ENCODE results near the gene RAB11FIP3.
A peak's percentile ranks its signal among the peaks of the same experiment; 100 is the strongest.
"Not testable (repeated sequence)": the region's sequence is repeated elsewhere in the genome, so short reads cannot be mapped to it uniquely, and the experiment has no call there.

Gene RAB11FIP3

GRCh38 chr16:407253-407652 is 18.2 kb upstream of the RAB11FIP3 start:
- no peaks in the 10 kb centered on the region for H3K9me3 ChIP-seq (ENCODE audit: control insufficient read depth, insufficient read depth, low read length)
- H3K36me3 ChIP-seq (ENCODE audit: control insufficient read depth, insufficient read depth, low read length), result peaks cover 17% of the 10 kb centered on the region; the same call in 1 of the 2 replicates
- no peak overlapping the region for H3K27ac ChIP-seq (ENCODE audit: low read depth, low read length)
- H3K9ac ChIP-seq (ENCODE audit: low read depth, low read length), result no peak overlapping the region
- no peaks in the 10 kb centered on the region for H3K27me3 ChIP-seq (ENCODE audit: control insufficient read depth, insufficient read depth, low read length)
- no peak overlapping the region for H3K4me3 ChIP-seq (ENCODE audit: low read depth, low read length)
- no peaks in the 10 kb centered on the region for H3K4me1 ChIP-seq (ENCODE audit: control insufficient read depth, insufficient read depth, low read length)

GRCh38 chr16:410516-411178 is 14.8 kb upstream of the RAB11FIP3 start:
- Histone ChIP-seq H3K4me1 (ENCODE audit: control insufficient read depth, insufficient read depth, low read length) (no peaks in the 10 kb centered on the region), H3K36me3 (ENCODE audit: control insufficient read depth, insufficient read depth, low read length) (peaks cover 17% of the 10 kb centered on the region; the same call in 1 of the 2 replicates), H3K9ac (ENCODE audit: low read depth, low read length) (no peak overlapping the region), H3K27ac (ENCODE audit: low read depth, low read length) (no peak overlapping the region), H3K27me3 (ENCODE audit: control insufficient read depth, insufficient read depth, low read length) (no peaks in the 10 kb centered on the region), H3K9me3 (ENCODE audit: control insufficient read depth, insufficient read depth, low read length) (no peaks in the 10 kb centered on the region), H3K4me3 (ENCODE audit: low read depth, low read length) (no peak overlapping the region)

- Histone ChIP-seq H3K9ac (ENCODE audit: low read depth, low read length) (no peak overlapping the region), H3K36me3 (ENCODE audit: control insufficient read depth, insufficient read depth, low read length) (peaks cover 17% of the 10 kb centered on the region; the same call in 1 of the 2 replicates), H3K27ac (ENCODE audit: low read depth, low read length) (no peak overlapping the region)
These were observed 13.7 kb upstream of the RAB11FIP3 start for GRCh38 chr16:411576-412265.

GRCh38 chr16:414395-415169 is 10.9 kb upstream of the RAB11FIP3 start:
- H3K27ac ChIP-seq (ENCODE audit: low read depth, low read length), result no peak overlapping the region
- no peaks in the 10 kb centered on the region for H3K27me3 ChIP-seq (ENCODE audit: control insufficient read depth, insufficient read depth, low read length)
- no peak overlapping the region for H3K9ac ChIP-seq (ENCODE audit: low read depth, low read length)
- H3K36me3 ChIP-seq (ENCODE audit: control insufficient read depth, insufficient read depth, low read length), result peaks cover 17% of the 10 kb centered on the region; the same call in 1 of the 2 replicates
- H3K4me1 ChIP-seq (ENCODE audit: control insufficient read depth, insufficient read depth, low read length), result no peaks in the 10 kb centered on the region
- no peaks in the 10 kb centered on the region for H3K9me3 ChIP-seq (ENCODE audit: control insufficient read depth, insufficient read depth, low read length)
- H3K4me3 ChIP-seq (ENCODE audit: low read depth, low read length), result no peak overlapping the region

More at GRCh38 chr16:411576-412265, 13.7 kb upstream of the RAB11FIP3 start:
- H3K9me3 ChIP-seq (ENCODE audit: control insufficient read depth, insufficient read depth, low read length), result no peaks in the 10 kb centered on the region
- H3K4me1 ChIP-seq (ENCODE audit: control insufficient read depth, insufficient read depth, low read length), result no peaks in the 10 kb centered on the region
- H3K27me3 ChIP-seq (ENCODE audit: control insufficient read depth, insufficient read depth, low read length), result no peaks in the 10 kb centered on the region
- no peak overlapping the region for H3K4me3 ChIP-seq (ENCODE audit: low read depth, low read length)

GRCh38 chr16:415170-415498 is 10.3 kb upstream of the RAB11FIP3 start:
- peaks cover 17% of the 10 kb centered on the region; the same call in 1 of the 2 replicates for H3K36me3 ChIP-seq (ENCODE audit: control insufficient read depth, insufficient read depth, low read length)
- H3K9me3 ChIP-seq (ENCODE audit: control insufficient read depth, insufficient read depth, low read length); H3K27me3 ChIP-seq (ENCODE audit: control insufficient read depth, insufficient read depth, low read length); H3K4me3 ChIP-seq (ENCODE audit: low read depth, low read length); H3K4me1 ChIP-seq (ENCODE audit: control insufficient read depth, insufficient read depth, low read length); H3K9ac ChIP-seq (ENCODE audit: low read depth, low read length); H3K27ac ChIP-seq (ENCODE audit: low read depth, low read length): not testable (repeated sequence)

- not testable (repeated sequence) for H3K9ac ChIP-seq (ENCODE audit: low read depth, low read length); H3K9me3 ChIP-seq (ENCODE audit: control insufficient read depth, insufficient read depth, low read length); H3K27ac ChIP-seq (ENCODE audit: low read depth, low read length); H3K4me1 ChIP-seq (ENCODE audit: control insufficient read depth, insufficient read depth, low read length); H3K36me3 ChIP-seq (ENCODE audit: control insufficient read depth, insufficient read depth, low read length); H3K4me3 ChIP-seq (ENCODE audit: low read depth, low read length)
- H3K27me3 ChIP-seq (ENCODE audit: control insufficient read depth, insufficient read depth, low read length), result peaks cover 30% of the 10 kb centered on the region
These were observed 3.3 kb upstream of the RAB11FIP3 start for GRCh38 chr16:422179-422578.

GRCh38 chr16:424033-424622 is 1.3 kb upstream of the RAB11FIP3 start:
- no peak overlapping the region for H3K9ac ChIP-seq (ENCODE audit: low read depth, low read length)
- no peak overlapping the region for H3K27ac ChIP-seq (ENCODE audit: low read depth, low read length)
- no peaks in the 10 kb centered on the region for H3K9me3 ChIP-seq (ENCODE audit: control insufficient read depth, insufficient read depth, low read length)
- H3K36me3 ChIP-seq (ENCODE audit: control insufficient read depth, insufficient read depth, low read length), result 0 out of 2 replicates have a peak, but pooled peaks cover 5% of the 10 kb centered on the region
- H3K4me1 ChIP-seq (ENCODE audit: control insufficient read depth, insufficient read depth, low read length), result peaks cover 8% of the 10 kb centered on the region
- no peak overlapping the region; the same call in 1 of the 2 replicates for H3K4me3 ChIP-seq (ENCODE audit: low read depth, low read length)
- peaks cover 33% of the 10 kb centered on the region for H3K27me3 ChIP-seq (ENCODE audit: control insufficient read depth, insufficient read depth, low read length)

- Histone ChIP-seq H3K4me1 (ENCODE audit: control insufficient read depth, insufficient read depth, low read length) (peaks cover 8% of the 10 kb centered on the region), H3K27me3 (ENCODE audit: control insufficient read depth, insufficient read depth, low read length) (peaks cover 33% of the 10 kb centered on the region), H3K36me3 (ENCODE audit: control insufficient read depth, insufficient read depth, low read length) (0 out of 2 replicates have a peak, but pooled peaks cover 7% of the 10 kb centered on the region), H3K27ac (ENCODE audit: low read depth, low read length) (no peak overlapping the region), H3K9ac (ENCODE audit: low read depth, low read length) (no peak overlapping the region), H3K4me3 (ENCODE audit: low read depth, low read length) (peak overlapping the region; percentile 85), H3K9me3 (ENCODE audit: control insufficient read depth, insufficient read depth, low read length) (no peaks in the 10 kb centered on the region)
These were observed 797 bp upstream of the RAB11FIP3 start for GRCh38 chr16:424623-425081.

GRCh38 chr16:425740-426114 is 278 bp downstream of the RAB11FIP3 start:
- Histone ChIP-seq H3K4me3 (ENCODE audit: low read depth, low read length) (peak overlapping the region; percentile 85; the same call in 1 of the 2 replicates), H3K9me3 (ENCODE audit: control insufficient read depth, insufficient read depth, low read length) (no peaks in the 10 kb centered on the region), H3K4me1 (ENCODE audit: control insufficient read depth, insufficient read depth, low read length) (peaks cover 8% of the 10 kb centered on the region), H3K27me3 (ENCODE audit: control insufficient read depth, insufficient read depth, low read length) (peaks cover 33% of the 10 kb centered on the region), H3K27ac (ENCODE audit: low read depth, low read length) (no peak overlapping the region), H3K9ac (ENCODE audit: low read depth, low read length) (peak overlapping the region; percentile 35; the same call in 1 of the 2 replicates), H3K36me3 (ENCODE audit: control insufficient read depth, insufficient read depth, low read length) (0 out of 2 replicates have a peak, but pooled peaks cover 11% of the 10 kb centered on the region)

GRCh38 chr16:426115-426905 is 861 bp downstream of the RAB11FIP3 start:
- Histone ChIP-seq H3K4me1 (ENCODE audit: control insufficient read depth, insufficient read depth, low read length) (peaks cover 8% of the 10 kb centered on the region), H3K4me3 (ENCODE audit: low read depth, low read length) (peak overlapping the region; percentile 85), H3K27ac (ENCODE audit: low read depth, low read length) (no peak overlapping the region), H3K9ac (ENCODE audit: low read depth, low read length) (peak overlapping the region; percentile 35; the same call in 1 of the 2 replicates), H3K27me3 (ENCODE audit: control insufficient read depth, insufficient read depth, low read length) (peaks cover 33% of the 10 kb centered on the region), H3K36me3 (ENCODE audit: control insufficient read depth, insufficient read depth, low read length) (0 out of 2 replicates have a peak, but pooled peaks cover 11% of the 10 kb centered on the region), H3K9me3 (ENCODE audit: control insufficient read depth, insufficient read depth, low read length) (no peaks in the 10 kb centered on the region)
